ENCODE data around the gene GRIN2A.

- TF ChIP-seq, protein P1, sequence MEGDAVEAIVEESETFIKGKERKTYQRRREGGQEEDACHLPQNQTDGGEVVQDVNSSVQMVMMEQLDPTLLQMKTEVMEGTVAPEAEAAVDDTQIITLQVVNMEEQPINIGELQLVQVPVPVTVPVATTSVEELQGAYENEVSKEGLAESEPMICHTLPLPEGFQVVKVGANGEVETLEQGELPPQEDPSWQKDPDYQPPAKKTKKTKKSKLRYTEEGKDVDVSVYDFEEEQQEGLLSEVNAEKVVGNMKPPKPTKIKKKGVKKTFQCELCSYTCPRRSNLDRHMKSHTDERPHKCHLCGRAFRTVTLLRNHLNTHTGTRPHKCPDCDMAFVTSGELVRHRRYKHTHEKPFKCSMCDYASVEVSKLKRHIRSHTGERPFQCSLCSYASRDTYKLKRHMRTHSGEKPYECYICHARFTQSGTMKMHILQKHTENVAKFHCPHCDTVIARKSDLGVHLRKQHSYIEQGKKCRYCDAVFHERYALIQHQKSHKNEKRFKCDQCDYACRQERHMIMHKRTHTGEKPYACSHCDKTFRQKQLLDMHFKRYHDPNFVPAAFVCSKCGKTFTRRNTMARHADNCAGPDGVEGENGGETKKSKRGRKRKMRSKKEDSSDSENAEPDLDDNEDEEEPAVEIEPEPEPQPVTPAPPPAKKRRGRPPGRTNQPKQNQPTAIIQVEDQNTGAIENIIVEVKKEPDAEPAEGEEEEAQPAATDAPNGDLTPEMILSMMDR (conservative IDR thresholded peaks at IDR 0.05) = no peak
- TF ChIP-seq ZFX (IDR thresholded peaks at IDR 0.05) = no peak
Measured at GRCh38 chr16:9703731-9704130, 478.5 kb downstream of the GRIN2A start.

Measured in C4-2B (cell line).